ENCODE data around the gene NR4A1. TPM values are rescaled to one million over a fixed set of nuclear protein-coding genes. Genes with fewer than 3 reads are reported as not detected.
A peak's percentile ranks its signal among the peaks of the same experiment; 100 is the strongest.

NR4A1 gene
- total and polyA plus RNA-seq, 2 of the 13 experiments (the other 11 are each of a cell fraction or from before 2014, with no cell fraction given), result 5.7 to 15.2 TPM

DNA sequence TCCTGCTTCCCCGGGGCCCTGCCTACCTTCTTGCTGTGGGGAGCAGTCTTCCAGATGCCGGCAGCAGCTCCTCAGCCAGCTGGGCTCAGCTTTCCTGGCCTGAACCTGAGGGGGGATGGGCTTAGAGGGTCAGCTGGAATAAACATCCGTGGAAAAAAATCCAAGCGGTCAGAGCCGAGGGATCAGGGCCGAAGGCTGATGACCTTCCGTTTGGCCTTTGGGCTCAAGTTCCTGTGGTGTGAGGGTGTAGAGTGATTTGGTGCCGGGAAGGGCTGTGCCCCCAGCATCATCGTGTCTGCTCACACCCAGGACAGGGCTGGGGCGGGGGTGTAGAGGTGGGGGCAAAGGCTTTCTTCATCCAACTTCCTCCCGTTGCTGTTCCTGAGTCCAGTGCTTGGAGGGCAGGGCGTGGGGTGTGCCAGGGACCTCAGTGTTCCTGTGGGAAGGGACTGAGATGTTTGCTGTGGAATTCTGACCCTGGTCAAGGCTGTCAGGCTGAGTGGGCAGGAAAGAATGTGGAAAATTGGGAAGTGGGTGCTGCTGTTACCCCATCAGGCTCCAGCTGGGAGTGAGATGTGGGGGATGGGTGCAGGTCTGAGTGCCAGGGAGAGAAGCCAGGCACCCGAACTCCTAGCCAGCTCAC is 30.9 kb downstream of the NR4A1 start (continued):
- TF ChIP-seq, protein P1, sequence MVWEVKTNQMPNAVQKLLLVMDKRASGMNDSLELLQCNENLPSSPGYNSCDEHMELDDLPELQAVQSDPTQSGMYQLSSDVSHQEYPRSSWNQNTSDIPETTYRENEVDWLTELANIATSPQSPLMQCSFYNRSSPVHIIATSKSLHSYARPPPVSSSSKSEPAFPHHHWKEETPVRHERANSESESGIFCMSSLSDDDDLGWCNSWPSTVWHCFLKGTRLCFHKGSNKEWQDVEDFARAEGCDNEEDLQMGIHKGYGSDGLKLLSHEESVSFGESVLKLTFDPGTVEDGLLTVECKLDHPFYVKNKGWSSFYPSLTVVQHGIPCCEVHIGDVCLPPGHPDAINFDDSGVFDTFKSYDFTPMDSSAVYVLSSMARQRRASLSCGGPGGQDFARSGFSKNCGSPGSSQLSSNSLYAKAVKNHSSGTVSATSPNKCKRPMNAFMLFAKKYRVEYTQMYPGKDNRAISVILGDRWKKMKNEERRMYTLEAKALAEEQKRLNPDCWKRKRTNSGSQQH (CRISPR knock-in tag; IDR thresholded peaks at IDR 0.05; ENCODE audit: low read depth), result 0 out of 2 replicates have a peak, but pooled peaks have one; percentile 11
- TF ChIP-seq HIC2 (CRISPR knock-in tag; IDR thresholded peaks at IDR 0.05; ENCODE audit: low read depth) (peak; percentile 62; the same call in 1 of the 2 replicates), NCOA2 (CRISPR knock-in tag; IDR thresholded peaks at IDR 0.05) (peak; percentile 44; the same call in 1 of the 2 replicates), ZNF430 (CRISPR knock-in tag; IDR thresholded peaks at IDR 0.05) (peak; percentile 82; the same call in 1 of the 2 replicates), PRDM10 (CRISPR knock-in tag; IDR thresholded peaks at IDR 0.05; ENCODE audit: low read depth) (peak; percentile 68; the same call in 1 of the 2 replicates), CENPX (CRISPR knock-in tag; IDR thresholded peaks at IDR 0.05) (no peak), HDAC1 (CRISPR knock-in tag; IDR thresholded peaks at IDR 0.05) (peak; percentile 87), SIN3A (IDR thresholded peaks at IDR 0.05; ENCODE audit: borderline replicate concordance, low read depth, low read length) (0 out of 2 replicates have a peak, but pooled peaks have one; percentile 16), ETV5 (CRISPR knock-in tag; IDR thresholded peaks at IDR 0.05; ENCODE audit: borderline replicate concordance) (peak; percentile 91; the same call in 1 of the 2 replicates), SMAD9 (CRISPR knock-in tag; IDR thresholded peaks at IDR 0.05) (no peak), SCMH1 (CRISPR knock-in tag; IDR thresholded peaks at IDR 0.05; ENCODE audit: borderline replicate concordance) (no peak), ZMYM2 (CRISPR knock-in tag; IDR thresholded peaks at IDR 0.05) (peak; percentile 51; the same call in 1 of the 2 replicates), MEF2D (CRISPR knock-in tag; IDR thresholded peaks at IDR 0.05) (peak; percentile 92), ATF7-NPFF (CRISPR knock-in tag; IDR thresholded peaks at IDR 0.05; ENCODE audit: low read depth) (no peak), ZNF34 (CRISPR knock-in tag; IDR thresholded peaks at IDR 0.05; ENCODE audit: borderline replicate concordance) (no peak), CREB3 (CRISPR knock-in tag; IDR thresholded peaks at IDR 0.05) (no peak), NR2C2 (CRISPR knock-in tag; IDR thresholded peaks at IDR 0.05; ENCODE audit: borderline replicate concordance) (peak; percentile 79; the same call in 1 of the 2 replicates), ELF3 (CRISPR knock-in tag; IDR thresholded peaks at IDR 0.05) (peak; percentile 30; the same call in 1 of the 2 replicates)
- TF ChIP-seq, protein P2, sequence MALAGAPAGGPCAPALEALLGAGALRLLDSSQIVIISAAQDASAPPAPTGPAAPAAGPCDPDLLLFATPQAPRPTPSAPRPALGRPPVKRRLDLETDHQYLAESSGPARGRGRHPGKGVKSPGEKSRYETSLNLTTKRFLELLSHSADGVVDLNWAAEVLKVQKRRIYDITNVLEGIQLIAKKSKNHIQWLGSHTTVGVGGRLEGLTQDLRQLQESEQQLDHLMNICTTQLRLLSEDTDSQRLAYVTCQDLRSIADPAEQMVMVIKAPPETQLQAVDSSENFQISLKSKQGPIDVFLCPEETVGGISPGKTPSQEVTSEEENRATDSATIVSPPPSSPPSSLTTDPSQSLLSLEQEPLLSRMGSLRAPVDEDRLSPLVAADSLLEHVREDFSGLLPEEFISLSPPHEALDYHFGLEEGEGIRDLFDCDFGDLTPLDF (CRISPR knock-in tag; IDR thresholded peaks at IDR 0.05), result no peak

All from HepG2 (cell line).